Lung (tissue), 12 donors: ENCODE data around the gene TMEM72. TPM values are rescaled to one million over a fixed set of nuclear protein-coding genes. Genes with fewer than 3 reads are reported as not detected.

ENCODE experiments used
- ATAC-seq: fragments of 200-7000 bp; cut with Tn5 transposase; one replicate; pipeline ENCODE4 v1.9.1; 2020; ENCODE audit warnings: moderate number of reproducible peaks; ENCODE audit not compliant: insufficient read depth, low FRiP score
- DNase-seq, 3 donors: peaks; one replicate each; pipeline ENCODE4 v3.0.0-alpha.2; 2013 to 2017
- H3K27ac ChIP-seq, 2 donors: one replicate each; pipeline ENCODE4 v1.5.1; 2013; ENCODE audit warnings: mild to moderate bottlenecking in 2 of 2, moderate library complexity in 2 of 2, control low read depth in 1 of 2, inconsistent platforms in 1 of 2, low read depth in 1 of 2, low read length in 1 of 2
- H3K27me3 ChIP-seq, 3 donors: one replicate each; pipeline ENCODE4 v1.5.1; 2013; ENCODE audit warnings: low read length in 2 of 3; ENCODE audit not compliant: control insufficient read depth in 3 of 3, insufficient read depth in 3 of 3
- H3K36me3 ChIP-seq, 4 donors: one replicate each; pipeline ENCODE4 v1.5.1; 2013; ENCODE audit warnings: low read length in 4 of 4, mild to moderate bottlenecking in 1 of 4, moderate library complexity in 1 of 4; ENCODE audit not compliant: control insufficient read depth in 4 of 4, insufficient read depth in 4 of 4
- H3K4me1 ChIP-seq, 5 donors: one replicate each; pipeline ENCODE4 v1.5.1; 2013; ENCODE audit warnings: low read length in 5 of 5, mild to moderate bottlenecking in 2 of 5, moderate library complexity in 1 of 5; ENCODE audit not compliant: control insufficient read depth in 5 of 5, insufficient read depth in 5 of 5
- H3K4me3 ChIP-seq: one replicate; pipeline ENCODE4 v1.5.1; 2013; ENCODE audit warnings: mild to moderate bottlenecking, control low read depth, moderate library complexity
- H3K9ac ChIP-seq, 2 donors: one replicate each; pipeline ENCODE4 v1.5.1; 2013; ENCODE audit warnings: low read length in 2 of 2, control low read depth in 1 of 2; ENCODE audit not compliant: insufficient read depth in 1 of 2
- H3K9me3 ChIP-seq, 4 donors: one replicate each; pipeline ENCODE4 v1.5.1; 2013; ENCODE audit warnings: low read length in 3 of 4, mild to moderate bottlenecking in 1 of 4, moderate library complexity in 1 of 4; ENCODE audit not compliant: control insufficient read depth in 4 of 4, insufficient read depth in 3 of 4
- WGBS, 2 donors: extraction: QIAGEN DNeasy Blood & Tissue Kit; methylation state at CpG; one replicate each; pipeline ENCODE4 v1.1.7; 2013; 5-methylcytosine and 5-hydroxymethylcytosine counted together
- polyA plus RNA-seq, 2 donors: library from polyadenylated mRNA; stranded (reverse); fragments of 200-250 nt; gene quantifications; one replicate each; pipeline ENCODE4 v1.2.1, GENCODE V29; 2013
- total RNA-seq, 2 donors: library from RNA; depleted of rRNA in 1 of 2; stranded (reverse); fragments of >200 nt in 1 of 2; gene quantifications; one replicate each; pipeline ENCODE4 v1.2.1, GENCODE V29; 2014 to 2021
- TF ChIP-seq, protein P1 (sequence below): IDR thresholded peaks from 2 replicates; pipeline ENCODE4 v1.5.1; 2012; ENCODE audit warnings: mild to moderate bottlenecking; ENCODE audit errors: control extremely low read depth, extremely low read depth
- donor health status: control.
- donor health status: control.
- donor health status: Bipolar disorder and iron deficiency.
- donor health status: healthy.
- donor health status: DM: yes; HTN: yes; CAD: no.

Gene TMEM72
- total and polyA plus RNA-seq, 4 donors: 0.02 to 0.11 (median 0.04) TPM; not detected in 1

DNA sequence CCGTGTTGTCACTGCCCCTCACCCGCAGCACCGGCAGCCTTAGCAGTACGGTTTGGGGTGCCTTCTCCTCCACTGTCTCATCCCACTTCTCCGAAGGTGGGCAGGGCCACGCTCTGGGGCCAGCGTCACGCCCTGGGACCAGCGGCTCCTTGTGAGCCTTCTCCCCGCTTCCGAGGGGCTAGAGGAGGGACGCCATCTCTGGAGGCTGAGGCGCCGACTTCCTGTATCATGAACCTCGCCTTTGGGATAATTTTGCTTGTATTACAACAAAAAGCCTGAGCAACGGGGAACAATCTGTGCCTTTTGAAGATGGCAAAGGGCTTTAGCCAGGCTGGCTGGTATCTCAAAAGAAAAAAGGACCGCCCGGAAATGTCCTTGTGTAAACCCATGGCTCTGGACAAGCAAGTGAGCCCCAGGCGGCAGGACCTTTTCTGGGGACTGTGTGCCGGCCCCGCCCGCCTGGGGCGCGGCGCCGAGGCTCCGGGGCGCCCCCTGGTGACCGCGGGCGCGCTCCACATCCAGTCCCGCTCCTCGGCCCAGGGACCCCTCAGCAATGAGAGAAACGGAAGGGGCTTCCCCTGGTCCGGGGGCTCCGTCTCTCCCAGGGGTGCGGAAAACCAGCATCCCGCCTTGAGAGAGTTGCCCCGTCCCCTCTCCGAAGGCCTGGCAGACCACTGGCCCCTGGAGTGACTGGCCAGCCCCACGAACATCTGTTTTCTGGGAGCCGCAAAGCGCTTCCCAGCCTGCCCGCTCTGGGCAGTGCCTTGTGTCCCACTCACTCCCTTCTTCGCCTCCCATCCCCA lies 63.7 kb downstream of the TMEM72 start:
- H3K4me1 ChIP-seq: peaks cover 0 to 51% (median 33%) of the 10 kb centered on the region in 5 donors

DNA sequence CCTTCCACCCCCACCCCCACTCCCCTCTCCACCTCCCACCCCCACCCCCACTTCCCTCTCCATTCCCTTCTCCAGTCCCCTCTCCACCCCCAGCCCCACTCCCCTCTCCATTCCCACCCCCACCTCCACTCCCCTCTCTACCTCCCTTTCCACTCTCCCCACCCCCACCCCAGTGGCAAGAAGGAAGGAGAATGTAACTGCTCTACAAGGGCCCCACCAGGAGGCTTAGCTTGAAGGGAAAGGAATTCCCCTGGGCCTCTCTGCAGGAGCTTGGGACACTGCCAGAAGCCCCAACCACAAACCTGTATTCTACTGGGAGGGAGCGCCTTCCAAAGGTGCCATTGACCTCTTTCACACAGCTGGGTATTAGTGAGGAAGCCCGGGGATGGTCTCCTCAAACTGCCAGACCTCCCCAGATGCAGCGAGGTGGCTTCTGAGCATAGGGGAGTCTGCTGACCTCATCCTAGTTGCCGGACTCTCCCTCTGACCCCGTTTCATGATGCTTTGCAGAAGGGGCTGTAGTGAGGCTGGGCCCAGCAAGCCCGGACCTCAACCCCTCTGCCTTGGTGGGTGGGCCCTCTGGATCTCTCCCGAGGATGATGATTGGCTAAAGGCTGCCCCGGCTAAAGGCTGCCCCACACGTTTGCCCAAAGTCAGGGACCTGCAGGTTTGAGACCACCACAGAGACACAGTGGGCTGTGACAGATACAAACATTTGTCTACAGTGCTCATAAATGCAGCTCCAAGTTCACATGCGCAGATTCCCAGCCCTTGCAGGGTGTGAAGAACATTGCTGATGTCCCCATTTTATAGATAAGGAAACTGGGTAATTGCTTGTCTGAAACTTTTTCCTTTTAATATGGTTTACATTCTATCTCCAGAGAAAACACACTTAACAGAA lies 64.5 kb downstream of the TMEM72 start:
- DNase-seq (peak; percentile 73 to 87 (median 78)), ATAC-seq (no peak)
- peak overlapping the region; percentile 44 for H3K4me3 ChIP-seq
- no peaks in the 10 kb centered on the region for H3K9me3 ChIP-seq
- no peak overlapping the region for H3K9ac ChIP-seq
- H3K27me3 ChIP-seq: no peaks in the 10 kb centered on the region
- WGBS, 2 donors: 28 to 33% methylated on average over 10 of the region's 10 CpGs
- H3K27ac ChIP-seq: peak overlapping the region; percentile 48 to 62
- TF ChIP-seq, protein P1, sequence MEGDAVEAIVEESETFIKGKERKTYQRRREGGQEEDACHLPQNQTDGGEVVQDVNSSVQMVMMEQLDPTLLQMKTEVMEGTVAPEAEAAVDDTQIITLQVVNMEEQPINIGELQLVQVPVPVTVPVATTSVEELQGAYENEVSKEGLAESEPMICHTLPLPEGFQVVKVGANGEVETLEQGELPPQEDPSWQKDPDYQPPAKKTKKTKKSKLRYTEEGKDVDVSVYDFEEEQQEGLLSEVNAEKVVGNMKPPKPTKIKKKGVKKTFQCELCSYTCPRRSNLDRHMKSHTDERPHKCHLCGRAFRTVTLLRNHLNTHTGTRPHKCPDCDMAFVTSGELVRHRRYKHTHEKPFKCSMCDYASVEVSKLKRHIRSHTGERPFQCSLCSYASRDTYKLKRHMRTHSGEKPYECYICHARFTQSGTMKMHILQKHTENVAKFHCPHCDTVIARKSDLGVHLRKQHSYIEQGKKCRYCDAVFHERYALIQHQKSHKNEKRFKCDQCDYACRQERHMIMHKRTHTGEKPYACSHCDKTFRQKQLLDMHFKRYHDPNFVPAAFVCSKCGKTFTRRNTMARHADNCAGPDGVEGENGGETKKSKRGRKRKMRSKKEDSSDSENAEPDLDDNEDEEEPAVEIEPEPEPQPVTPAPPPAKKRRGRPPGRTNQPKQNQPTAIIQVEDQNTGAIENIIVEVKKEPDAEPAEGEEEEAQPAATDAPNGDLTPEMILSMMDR: no peak
- peaks cover 0 to 16% (median 0%) of the 10 kb centered on the region in 4 donors for H3K36me3 ChIP-seq
- H3K4me1 ChIP-seq: peaks cover 0 to 55% (median 38%) of the 10 kb centered on the region in 5 donors

More for the DNA sequence above, 63.7 kb downstream of the TMEM72 start:
- Histone ChIP-seq H3K9ac (peak overlapping the region; percentile 33 to 68), H3K9me3 (no peaks in the 10 kb centered on the region), H3K36me3 (peaks cover 0 to 22% (median 0%) of the 10 kb centered on the region in 4 donors), H3K4me3 (peak overlapping the region; percentile 36), H3K27ac (peak overlapping the region; percentile 84 to 92), H3K27me3 (no peaks in the 10 kb centered on the region)
- peak; percentile 85 for ATAC-seq
- TF ChIP-seq, protein P1: peak; percentile 67
- DNase-seq: peak; percentile 77 to 81 (median 79)
- WGBS, 2 donors: 4 to 5% methylated on average over 46 of the region's 46 CpGs

DNA sequence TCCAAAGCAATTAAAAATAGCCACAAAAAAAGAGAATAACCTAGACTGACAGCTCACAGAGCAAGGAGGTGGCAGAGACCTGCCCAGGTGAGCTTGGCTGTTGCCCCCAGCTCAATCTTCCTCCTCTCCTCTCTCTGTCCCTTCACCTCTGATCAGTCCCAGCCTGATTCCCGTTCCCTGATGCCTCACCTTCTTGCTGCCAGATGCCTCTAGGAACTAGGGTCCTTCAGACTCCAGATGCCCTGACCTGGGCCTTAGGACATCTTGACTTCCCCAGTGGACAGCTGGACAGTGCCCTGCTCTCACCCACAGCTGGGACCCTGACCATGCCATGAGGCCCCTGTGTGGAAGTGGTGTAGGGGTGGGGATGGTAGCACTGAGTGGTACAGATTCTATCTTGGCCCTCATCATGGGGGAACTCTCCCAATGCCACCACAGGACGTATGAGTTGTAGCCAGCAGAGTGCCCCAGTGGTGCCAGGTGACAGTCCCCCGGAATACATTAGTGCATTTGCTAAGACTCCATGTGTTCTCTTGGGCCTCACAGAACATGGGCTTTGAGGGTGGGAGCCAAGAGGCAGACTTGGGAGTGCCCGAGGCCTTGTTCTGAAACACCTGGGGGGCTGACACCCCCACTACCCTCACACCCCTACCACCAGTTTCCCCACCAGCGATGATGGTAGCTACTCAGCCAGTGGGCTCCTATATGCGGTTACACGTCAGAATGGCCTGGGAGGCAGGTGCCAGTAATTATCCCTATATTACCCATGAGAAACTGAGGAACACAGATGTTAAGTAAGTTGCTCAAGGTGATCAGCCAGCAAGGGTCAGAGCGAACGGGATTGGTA lies 65.4 kb downstream of the TMEM72 start:
- Histone ChIP-seq H3K9ac (no peak overlapping the region), H3K27ac (peak overlapping the region; percentile 87 to 95), H3K4me1 (peaks cover 0 to 55% (median 35%) of the 10 kb centered on the region in 5 donors), H3K4me3 (peak overlapping the region; percentile 67), H3K27me3 (no peaks in the 10 kb centered on the region), H3K9me3 (no peaks in the 10 kb centered on the region), H3K36me3 (peaks cover 0 to 8% (median 0%) of the 10 kb centered on the region in 4 donors)
- DNase-seq (no peak), ATAC-seq (no peak)
- WGBS, 2 donors: 65 to 81% methylated on average over 9 of the region's 9 CpGs
- TF ChIP-seq, protein P1: no peak
